HG03280 (cell line): ENCODE data around the gene CHST8.
"Not testable (repeated sequence)": the region's sequence is repeated elsewhere in the genome, so short reads cannot be mapped to it uniquely, and the experiment has no call there.

Source experiments
- ATAC-seq: cut with Tn5 transposase; IDR thresholded peaks from one replicate; pipeline ENCODE4 v1.9.1; 2021; ENCODE audit warnings: mild to moderate bottlenecking, moderate library complexity; ENCODE audit not compliant: unreplicated experiment

CHST8 gene

DNA sequence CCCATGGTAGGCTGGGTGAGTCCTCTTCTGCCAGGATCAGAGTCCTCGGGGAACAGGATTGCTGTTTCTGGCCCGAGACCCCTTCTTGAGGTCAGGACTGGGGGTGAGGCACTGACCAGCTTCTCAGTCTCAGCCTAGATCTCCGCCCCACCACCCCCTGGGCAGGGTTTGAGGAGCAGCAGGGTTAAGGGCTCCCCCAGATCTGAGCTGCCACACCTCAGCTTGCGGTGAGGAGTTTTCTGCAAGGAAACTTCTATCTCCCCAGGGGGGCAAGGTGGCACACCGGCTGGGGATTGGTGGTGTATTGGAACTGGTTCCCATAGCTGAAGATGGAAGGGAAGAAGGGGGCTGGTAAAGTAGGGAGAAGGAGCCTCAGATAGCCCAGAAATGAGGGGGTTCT is 19.5 kb downstream of the CHST8 start:
- no peak for ATAC-seq

GRCh38 chr19:33641956-33642498 is 20.3 kb downstream of the CHST8 start:
- ATAC-seq = no peak

GRCh38 chr19:33644284-33644836 is 22.6 kb downstream of the CHST8 start:
- no peak for ATAC-seq

DNA sequence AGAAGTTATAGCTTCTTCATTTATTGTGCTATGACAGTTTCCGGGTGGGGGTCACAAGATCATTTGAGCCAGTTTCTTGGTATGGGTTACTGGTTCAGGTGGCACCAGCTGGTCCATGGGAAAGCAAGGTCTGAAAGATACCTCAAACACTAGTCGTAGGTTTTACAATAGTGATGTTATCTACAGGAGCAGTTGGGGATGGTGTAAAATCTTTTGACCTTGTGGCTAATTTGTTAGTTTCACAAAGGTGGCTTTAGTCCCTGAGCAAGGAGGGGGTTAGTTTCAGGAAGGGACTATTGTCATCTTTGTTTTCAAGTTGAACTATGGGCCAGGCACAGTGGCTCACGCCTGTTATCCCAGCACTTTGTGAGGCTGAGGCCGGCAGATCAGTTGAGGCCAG is 24.6 kb downstream of the CHST8 start:
- ATAC-seq = no peak

DNA sequence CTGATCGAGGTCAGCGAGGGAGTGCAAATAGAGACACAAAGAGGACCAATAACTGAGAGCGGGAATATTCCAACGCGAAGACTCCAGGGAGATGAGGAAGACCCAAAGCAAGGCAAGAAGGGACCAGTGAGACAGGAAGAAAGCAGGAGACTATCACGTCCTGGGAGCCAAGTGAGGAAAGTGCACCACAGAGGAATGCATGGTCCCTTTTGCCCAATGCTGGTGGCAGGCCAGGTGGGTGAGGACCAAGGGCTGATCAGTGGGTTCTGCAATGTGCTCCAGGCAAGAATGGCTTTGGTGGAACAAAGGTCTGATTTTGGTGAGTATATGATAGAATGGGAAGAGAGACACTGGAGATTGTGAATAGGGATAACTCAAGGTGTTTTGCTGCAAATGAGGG is 25.4 kb downstream of the CHST8 start:
- no peak for ATAC-seq

DNA sequence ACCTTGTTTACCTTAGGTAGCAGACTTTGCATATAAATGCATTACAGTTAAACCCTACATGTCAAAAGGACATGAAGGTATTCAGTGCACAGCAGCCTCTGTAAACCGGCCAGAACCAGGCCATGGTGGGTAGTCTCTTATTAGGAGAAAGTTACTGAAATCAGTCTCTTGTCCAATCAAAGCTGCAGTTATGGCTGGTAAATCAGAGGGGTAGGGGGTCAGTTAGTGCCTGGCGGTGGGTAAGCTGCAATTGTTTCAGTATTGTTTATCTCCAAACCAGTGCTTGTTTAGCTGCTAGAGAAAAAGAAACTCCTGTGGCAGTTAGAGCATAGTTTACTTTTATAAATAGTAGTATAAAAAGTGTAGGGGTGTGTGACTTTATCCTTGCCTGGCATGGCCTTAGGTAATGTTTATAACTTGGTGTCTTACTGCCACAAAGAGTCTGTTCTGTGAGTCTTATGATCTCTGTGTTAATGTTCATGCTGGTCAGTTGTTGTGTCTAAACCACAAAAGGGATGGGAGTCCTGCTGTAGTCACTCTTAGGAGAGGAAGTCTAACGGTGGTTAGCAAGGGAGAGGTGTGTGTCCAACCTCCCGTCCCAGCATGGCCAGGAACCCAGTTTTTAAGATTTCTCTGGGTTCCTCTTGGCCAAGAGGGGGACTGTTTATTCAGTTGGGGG is 28.0 kb downstream of the CHST8 start:
- ATAC-seq = no peak

- ATAC-seq = no peak
These were observed 31.9 kb downstream of the CHST8 start for GRCh38 chr19:33653684-33654083.

DNA sequence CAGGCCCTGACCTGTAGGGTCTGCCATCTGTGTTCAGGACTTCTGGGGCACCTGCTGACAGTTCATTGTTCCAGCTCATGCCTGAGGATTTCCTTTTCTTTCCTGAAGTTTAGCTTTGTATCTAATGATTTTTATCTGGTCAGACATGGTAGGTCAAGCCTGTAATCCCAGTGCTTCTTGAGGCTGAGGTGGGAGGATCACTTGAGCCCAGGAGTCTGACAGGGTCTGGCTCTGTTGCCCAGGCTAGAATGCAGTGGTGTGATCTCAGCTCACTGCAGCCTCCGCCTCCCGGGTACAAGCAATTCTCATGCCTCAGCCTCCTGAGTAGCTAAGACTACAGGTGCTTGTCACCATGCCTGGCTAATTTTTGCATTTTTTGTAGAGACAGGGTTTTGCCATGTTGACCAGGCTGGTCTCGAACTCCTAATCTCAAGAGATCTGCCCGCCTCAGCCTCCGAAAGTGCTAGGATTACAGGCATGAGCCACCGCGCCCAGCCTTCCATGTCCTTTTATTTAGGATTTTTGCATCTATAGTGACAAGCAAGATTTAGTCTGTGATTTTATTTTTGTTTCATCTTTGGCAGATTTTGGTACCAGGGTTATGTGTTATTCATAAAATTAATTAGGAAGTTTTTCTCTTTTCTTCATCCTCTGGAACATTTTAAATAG is 33.2 kb downstream of the CHST8 start:
- ATAC-seq = no peak

DNA sequence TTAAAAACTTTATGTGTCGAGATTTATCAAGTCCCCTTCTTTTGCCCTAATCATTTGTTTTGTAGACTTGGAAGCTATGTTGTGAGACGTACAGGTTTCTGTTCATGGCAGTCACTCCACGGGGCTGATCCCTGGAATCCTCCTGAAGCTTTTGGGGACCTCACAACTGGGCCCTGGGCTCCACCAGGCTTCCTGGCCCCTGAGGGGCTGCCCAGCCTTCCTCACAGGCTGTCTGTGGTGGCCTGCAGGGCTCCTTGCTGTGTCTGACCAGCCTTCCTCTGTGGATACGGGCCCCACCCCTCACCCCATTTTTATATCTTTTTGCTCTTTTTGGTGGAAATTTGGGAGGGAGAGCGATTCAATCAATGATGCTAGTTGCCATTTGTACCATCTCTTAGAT is 38.1 kb downstream of the CHST8 start:
- no peak for ATAC-seq

GRCh38 chr19:33660410-33661124 is 38.8 kb downstream of the CHST8 start:
- ATAC-seq = no peak

DNA sequence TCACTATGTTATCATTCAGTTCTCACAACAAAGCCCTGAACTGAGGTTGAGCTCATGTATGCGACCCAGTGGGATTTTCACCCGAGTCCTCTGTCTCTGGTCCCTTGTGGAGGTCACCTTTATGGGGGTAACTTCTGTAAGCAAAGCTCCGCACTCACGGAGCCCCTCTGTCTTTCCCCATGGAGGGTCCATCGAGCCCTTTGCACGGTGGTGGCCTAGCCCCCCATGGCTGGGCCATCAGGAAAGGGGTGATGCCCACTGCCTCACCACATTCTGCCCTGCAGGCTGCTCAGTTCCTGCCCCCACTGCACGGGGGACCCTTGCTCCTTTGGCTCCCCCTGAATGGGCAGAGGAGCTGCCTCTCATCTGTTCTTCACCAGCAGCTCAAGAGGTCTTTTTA is 39.6 kb downstream of the CHST8 start:
- ATAC-seq = no peak

- no peak for ATAC-seq
These were observed 40.8 kb downstream of the CHST8 start for GRCh38 chr19:33662391-33663092.

DNA sequence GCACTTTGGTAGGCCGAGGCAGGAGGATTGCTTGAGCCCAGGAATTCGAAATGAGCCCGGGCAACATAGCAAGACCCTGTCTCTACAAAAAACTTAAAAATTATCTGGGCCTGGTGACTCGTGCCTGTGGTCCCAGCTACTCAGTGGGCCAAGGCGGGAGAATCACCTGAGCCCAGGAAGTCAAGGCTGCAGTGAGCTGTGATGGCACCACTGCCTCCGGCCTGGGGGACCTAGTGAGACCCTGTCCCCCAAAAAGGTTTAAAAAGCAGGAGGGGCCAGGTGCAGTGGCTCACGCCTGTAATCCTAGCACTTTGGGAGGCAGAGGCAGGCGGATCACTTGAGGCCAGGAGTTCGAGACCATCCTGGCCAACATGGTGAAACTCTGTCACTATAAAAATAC is 41.6 kb downstream of the CHST8 start:
- not testable (repeated sequence) for ATAC-seq

DNA sequence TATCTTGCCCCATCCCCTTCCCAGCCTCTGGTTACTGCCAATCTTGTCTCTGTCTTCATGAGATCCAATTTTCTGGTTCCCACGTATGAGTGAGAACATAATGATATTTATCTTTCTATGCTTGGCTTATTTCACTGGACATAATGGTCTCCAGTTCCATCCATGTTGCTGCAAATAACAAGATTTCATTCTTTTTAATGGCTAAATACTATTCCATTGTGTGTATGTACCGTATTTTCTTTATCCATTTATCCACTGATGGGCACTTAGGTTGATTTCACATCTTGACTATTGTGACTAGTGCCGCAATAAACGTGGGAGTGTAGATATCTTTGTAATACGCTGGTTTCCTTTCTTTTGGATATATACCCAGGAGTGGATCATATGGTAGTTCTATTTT is 43.0 kb downstream of the CHST8 start:
- ATAC-seq = no peak

DNA sequence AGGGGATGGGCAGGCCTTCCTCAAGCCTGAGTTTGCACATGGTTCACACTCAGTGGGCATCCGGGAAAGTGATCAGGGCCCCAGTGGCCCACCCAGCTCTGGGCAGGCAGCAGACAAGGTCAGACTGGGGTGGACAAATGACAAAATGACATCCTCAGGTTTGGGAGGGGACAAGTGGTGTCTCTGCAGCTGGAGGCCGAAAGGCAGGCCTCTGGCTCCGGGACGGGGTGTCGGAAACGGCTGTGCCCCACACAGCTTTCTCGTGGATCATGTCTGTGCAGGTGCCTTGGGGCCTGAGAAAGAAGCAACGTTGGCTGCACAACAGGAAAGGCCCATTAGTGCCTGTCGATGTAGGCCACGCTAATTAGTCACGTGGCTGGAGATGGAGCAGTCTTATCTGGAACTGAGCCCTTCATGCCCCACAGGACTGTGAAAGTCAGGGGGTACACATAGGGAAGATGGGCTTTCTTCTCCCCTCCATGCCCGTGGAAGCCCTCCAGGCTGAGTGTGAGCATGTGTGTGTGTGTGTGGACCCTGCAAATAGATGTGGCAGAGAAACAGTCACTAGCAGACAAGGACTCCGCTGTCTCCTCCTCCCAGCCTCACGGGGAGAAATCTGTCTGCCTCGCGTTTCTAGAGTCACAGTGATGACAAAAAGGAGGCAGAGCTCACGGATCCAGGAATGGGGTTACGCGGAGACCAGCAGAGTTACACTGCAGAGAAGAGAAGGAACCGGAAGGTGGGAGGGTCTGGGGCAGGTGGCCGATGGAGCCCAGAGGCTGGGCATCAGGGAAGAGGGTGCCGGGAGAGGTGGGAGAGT is 44.2 kb downstream of the CHST8 start:
- ATAC-seq = no peak

DNA sequence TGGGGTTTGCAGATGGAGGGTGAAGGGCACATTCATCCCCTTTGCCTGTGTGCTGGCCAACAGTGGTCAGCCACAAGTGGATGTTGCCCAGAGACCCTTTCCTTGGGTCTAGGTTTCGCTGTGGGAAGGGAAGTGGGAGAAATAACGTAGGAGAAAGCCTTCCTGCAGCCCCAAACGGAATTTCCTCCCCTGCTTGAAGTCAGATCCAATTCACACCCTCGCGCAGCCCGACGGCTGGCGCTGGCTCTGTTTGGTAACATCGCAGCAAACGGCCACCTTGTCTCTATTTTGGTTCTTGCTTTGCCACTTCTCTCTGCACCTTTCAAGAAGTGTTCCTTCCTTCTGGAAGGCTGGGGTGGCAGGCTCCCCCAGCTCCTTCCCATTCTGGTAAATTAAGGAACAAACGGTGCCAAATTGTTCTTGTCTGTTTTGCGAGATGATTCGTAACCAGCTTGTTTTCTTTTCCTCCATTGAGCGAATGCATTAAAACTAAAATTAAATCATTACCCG is 45.4 kb downstream of the CHST8 start:
- no peak for ATAC-seq

- no peak for ATAC-seq
These were observed 46.1 kb downstream of the CHST8 start for GRCh38 chr19:33667881-33668280.

DNA sequence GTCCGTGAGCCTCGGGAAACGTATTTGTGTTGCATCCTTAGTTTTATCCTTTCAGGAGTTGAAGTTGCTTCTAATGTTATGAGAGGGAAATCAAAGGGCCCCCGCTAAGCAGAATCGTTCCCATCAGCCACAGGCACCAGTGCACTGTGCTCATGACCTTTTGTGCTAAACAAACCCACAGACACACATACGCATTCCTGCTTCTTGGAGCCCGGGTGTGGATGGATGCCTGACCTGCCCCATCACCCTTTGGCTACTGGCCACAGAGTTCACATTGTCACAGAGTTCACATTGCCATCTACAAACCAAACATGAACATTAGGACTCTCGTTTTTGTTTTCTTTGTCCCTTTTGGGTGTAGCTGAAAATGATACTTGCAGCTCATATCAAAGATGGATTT is 47.2 kb downstream of the CHST8 start:
- no peak for ATAC-seq

- no peak for ATAC-seq
These were observed 47.6 kb downstream of the CHST8 start for GRCh38 chr19:33669376-33669775.

DNA sequence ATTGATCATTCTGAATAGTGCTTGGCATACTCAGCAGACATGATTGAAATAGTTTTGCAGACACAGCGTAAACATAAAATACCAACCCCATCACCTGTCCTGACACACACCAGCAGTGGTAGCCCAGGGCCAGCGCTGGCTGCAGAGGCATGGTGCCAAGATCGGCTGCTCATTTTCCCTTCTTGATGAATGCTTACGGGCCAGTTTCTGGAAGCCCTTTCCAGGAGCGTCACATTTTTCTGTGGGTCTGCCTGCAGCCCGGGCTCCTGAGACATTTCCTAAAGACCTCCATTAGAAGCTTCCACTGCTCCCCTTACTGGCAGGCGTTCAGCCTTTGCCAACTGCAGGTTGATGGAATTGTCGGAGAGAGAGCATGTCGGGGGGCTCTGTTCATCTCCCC is 48.6 kb downstream of the CHST8 start:
- no peak for ATAC-seq
